ENCODE measurements around the gene CNTN5. TPM values are rescaled to one million over a fixed set of nuclear protein-coding genes. Genes with fewer than 3 reads are reported as not detected.

The CNTN5 gene
- total and polyA plus RNA-seq, 10 of the 15 experiments (the other 5 are each of a cell fraction or from before 2014, with no cell fraction given) = 0.01 TPM; not detected in 9

DNA sequence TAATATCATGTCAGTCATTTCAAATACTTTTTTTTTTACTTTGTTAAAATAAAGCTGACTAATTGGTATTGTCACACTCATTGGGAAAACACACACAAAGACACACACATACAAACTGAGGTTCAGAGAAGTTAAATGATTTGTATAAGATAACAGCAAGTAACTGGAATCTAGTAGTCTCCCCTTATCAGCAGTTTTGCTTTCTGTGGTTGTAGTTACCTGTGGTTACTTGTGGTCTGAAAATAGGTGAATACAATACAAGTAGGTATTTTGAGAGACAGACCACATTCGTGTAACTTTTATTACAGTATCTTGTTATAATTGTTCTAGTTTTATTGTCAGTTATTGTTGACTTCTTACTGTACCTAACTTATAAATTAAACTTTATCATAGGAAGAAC lies 610.9 kb downstream of the CNTN5 start:
- DNase-seq (ENCODE audit: low read depth, low spot score) (no peak), FAIRE-seq (no peak), ATAC-seq (no peak)
- ChIA-PET RAD21 (ENCODE audit: unreplicated experiment) (interaction anchor here (0.6 kb wide), 1 partner anchor 163 kb away, joined by 6 read pairs; no protein-coding TSS in a partner anchor), POLR2A (no interaction called here), CTCF (no interaction called here), SMC1A (ENCODE audit: uncharacterized antibody, unreplicated experiment) (interaction anchor here (1.6 kb wide), 1 partner anchor 48 kb away, joined by 6 read pairs; no protein-coding TSS in a partner anchor)
- no peaks in the 10 kb centered on the region for H4K20me1 ChIP-seq (ENCODE audit: control insufficient read depth, insufficient read depth)
- WGBS (ENCODE audit: insufficient coverage, insufficient replicate concordance, low lambda C conversion rate, missing lambda C conversion rate) = 0% methylated on average over 1 of the region's 1 CpG
- H3K36me3 ChIP-seq (ENCODE audit: control insufficient read depth in 2 of 2, insufficient read depth in 2 of 2, low read length in 1 of 2) = no peaks in the 10 kb centered on the region
- H3K9ac ChIP-seq (ENCODE audit: control insufficient read depth, insufficient read depth, low read length) = no peak overlapping the region
- no peaks in the 10 kb centered on the region for H3K4me1 ChIP-seq (ENCODE audit: control insufficient read depth, insufficient read depth, low read length)
- in situ Hi-C loops (cut with MboI) (no loop called here), intact Hi-C loops (cut with micrococcal nuclease; ENCODE audit: unreplicated experiment) (no loop called here)
- no peak overlapping the region for H2AFZ ChIP-seq (ENCODE audit: control insufficient read depth, low read depth, low read length)
- H3K4me3 ChIP-seq = no peak overlapping the region
- no peaks in the 10 kb centered on the region for H3K27me3 ChIP-seq (replicated peaks in 1 of 2; ENCODE audit: control insufficient read depth in 2 of 2, insufficient read depth in 2 of 2, low read length in 1 of 2)
- TF ChIP-seq FOS (IDR thresholded peaks at IDR 0.05; ENCODE audit: borderline replicate concordance, extremely low read depth, insufficient read length) = no peak
- TF ChIP-seq, protein P1, sequence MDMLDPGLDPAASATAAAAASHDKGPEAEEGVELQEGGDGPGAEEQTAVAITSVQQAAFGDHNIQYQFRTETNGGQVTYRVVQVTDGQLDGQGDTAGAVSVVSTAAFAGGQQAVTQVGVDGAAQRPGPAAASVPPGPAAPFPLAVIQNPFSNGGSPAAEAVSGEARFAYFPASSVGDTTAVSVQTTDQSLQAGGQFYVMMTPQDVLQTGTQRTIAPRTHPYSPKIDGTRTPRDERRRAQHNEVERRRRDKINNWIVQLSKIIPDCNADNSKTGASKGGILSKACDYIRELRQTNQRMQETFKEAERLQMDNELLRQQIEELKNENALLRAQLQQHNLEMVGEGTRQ (IDR thresholded peaks at IDR 0.05; ENCODE audit: borderline replicate concordance, low read depth, low read length) = no peak
- TF ChIP-seq EZH2 (IDR thresholded peaks at IDR 0.05; ENCODE audit: borderline replicate concordance, control insufficient read depth, low read depth, low read length) = no peak
- TF ChIP-seq FOXK2 (IDR thresholded peaks at IDR 0.05) = no peak
- TF ChIP-seq, protein P2, sequence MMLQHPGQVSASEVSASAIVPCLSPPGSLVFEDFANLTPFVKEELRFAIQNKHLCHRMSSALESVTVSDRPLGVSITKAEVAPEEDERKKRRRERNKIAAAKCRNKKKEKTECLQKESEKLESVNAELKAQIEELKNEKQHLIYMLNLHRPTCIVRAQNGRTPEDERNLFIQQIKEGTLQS (IDR thresholded peaks at IDR 0.05; ENCODE audit: borderline replicate concordance, extremely low read depth, low read depth, low read length) = no peak
- no peak for TF ChIP-seq ZNF217 (IDR thresholded peaks at IDR 0.05)
- no peak for TF ChIP-seq ZSCAN29 (IDR thresholded peaks at IDR 0.05)
- TF ChIP-seq HDAC2 (IDR thresholded peaks at IDR 0.05) = no peak
- TF ChIP-seq, protein P3, sequence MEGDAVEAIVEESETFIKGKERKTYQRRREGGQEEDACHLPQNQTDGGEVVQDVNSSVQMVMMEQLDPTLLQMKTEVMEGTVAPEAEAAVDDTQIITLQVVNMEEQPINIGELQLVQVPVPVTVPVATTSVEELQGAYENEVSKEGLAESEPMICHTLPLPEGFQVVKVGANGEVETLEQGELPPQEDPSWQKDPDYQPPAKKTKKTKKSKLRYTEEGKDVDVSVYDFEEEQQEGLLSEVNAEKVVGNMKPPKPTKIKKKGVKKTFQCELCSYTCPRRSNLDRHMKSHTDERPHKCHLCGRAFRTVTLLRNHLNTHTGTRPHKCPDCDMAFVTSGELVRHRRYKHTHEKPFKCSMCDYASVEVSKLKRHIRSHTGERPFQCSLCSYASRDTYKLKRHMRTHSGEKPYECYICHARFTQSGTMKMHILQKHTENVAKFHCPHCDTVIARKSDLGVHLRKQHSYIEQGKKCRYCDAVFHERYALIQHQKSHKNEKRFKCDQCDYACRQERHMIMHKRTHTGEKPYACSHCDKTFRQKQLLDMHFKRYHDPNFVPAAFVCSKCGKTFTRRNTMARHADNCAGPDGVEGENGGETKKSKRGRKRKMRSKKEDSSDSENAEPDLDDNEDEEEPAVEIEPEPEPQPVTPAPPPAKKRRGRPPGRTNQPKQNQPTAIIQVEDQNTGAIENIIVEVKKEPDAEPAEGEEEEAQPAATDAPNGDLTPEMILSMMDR (IDR thresholded peaks at IDR 0.05 in 2 of 3, conservative IDR thresholded peaks at IDR 0.05 in 1 of 3; ENCODE audit: control insufficient read depth in 2 of 3, extremely low read depth in 1 of 3, insufficient read depth in 1 of 3, low read depth in 3 of 3, low read length in 3 of 3) = no peak
- TF ChIP-seq NFYA (IDR thresholded peaks at IDR 0.05; ENCODE audit: borderline replicate concordance, low read depth, low read length) = no peak
- TF ChIP-seq, protein P4, sequence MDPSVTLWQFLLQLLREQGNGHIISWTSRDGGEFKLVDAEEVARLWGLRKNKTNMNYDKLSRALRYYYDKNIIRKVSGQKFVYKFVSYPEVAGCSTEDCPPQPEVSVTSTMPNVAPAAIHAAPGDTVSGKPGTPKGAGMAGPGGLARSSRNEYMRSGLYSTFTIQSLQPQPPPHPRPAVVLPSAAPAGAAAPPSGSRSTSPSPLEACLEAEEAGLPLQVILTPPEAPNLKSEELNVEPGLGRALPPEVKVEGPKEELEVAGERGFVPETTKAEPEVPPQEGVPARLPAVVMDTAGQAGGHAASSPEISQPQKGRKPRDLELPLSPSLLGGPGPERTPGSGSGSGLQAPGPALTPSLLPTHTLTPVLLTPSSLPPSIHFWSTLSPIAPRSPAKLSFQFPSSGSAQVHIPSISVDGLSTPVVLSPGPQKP (IDR thresholded peaks at IDR 0.05; ENCODE audit: low read depth, low read length) = no peak
- TF ChIP-seq, protein P5, sequence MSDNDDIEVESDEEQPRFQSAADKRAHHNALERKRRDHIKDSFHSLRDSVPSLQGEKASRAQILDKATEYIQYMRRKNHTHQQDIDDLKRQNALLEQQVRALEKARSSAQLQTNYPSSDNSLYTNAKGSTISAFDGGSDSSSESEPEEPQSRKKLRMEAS (IDR thresholded peaks at IDR 0.05; ENCODE audit: low read depth, low read length) = no peak
- no peak for TF ChIP-seq YY1 (IDR thresholded peaks at IDR 0.05; ENCODE audit: low read depth, low read length)
- no peak for TF ChIP-seq POLR2A (IDR thresholded peaks at IDR 0.05; ENCODE audit: low read depth, low read length)
- no peaks in the 10 kb centered on the region for H3K79me2 ChIP-seq (ENCODE audit: control insufficient read depth, insufficient read depth, low read length)
- no peaks in the 10 kb centered on the region for H3K9me3 ChIP-seq (replicated peaks; ENCODE audit: control insufficient read depth, insufficient read depth, low read length)
- no peak overlapping the region for H3K4me2 ChIP-seq (ENCODE audit: control insufficient read depth, insufficient read depth)
- BruUV-seq (replicated peaks) = no TSS peak
- H3K27ac ChIP-seq (ENCODE audit: control insufficient read depth, insufficient read depth) = no peak overlapping the region
